Suprapubic skin (tissue), 4 donors: ENCODE measurements around the gene TK2. TPM values are rescaled to one million over a fixed set of nuclear protein-coding genes. Genes with fewer than 3 reads are reported as not detected.

Experiments used
- DNase-seq, 2 donors: peaks; one replicate each; pipeline ENCODE4 v3.0.0-alpha.2; 2019; ENCODE audit warnings: low spot score in 2 of 2
- H3K27ac ChIP-seq: fragments of 200-600 bp; sonication (generic); one replicate; pipeline ENCODE4 v1.5.1; 2019
- H3K27me3 ChIP-seq: fragments of 200-600 bp; sonication (generic); one replicate; pipeline ENCODE4 v1.5.1; 2019
- H3K36me3 ChIP-seq: fragments of 200-600 bp; sonication (generic); one replicate; pipeline ENCODE4 v1.5.1; 2019
- H3K4me1 ChIP-seq: fragments of 200-600 bp; sonication (generic); one replicate; pipeline ENCODE4 v1.5.1; 2019
- H3K4me3 ChIP-seq: fragments of 200-600 bp; sonication (generic); one replicate; pipeline ENCODE4 v1.5.1; 2019; ENCODE audit warnings: mild to moderate bottlenecking
- H3K9me3 ChIP-seq: fragments of 200-600 bp; sonication (generic); one replicate; pipeline ENCODE4 v1.5.1; 2019
- EP300 ChIP-seq: sonication (generic); formaldehyde crosslinking; IDR thresholded peaks from one replicate; pipeline ENCODE4 v1.6.1; 2017; ENCODE audit warnings: antibody characterized with exemption
- POLR2A ChIP-seq, 2 donors: fragments of 450-650 bp; IDR thresholded peaks; one replicate each; pipeline ENCODE4 v1.6.1; 2017; ENCODE audit warnings: antibody characterized with exemption in 2 of 2, mild to moderate bottlenecking in 2 of 2, moderate library complexity in 2 of 2
- POLR2AphosphoS5 ChIP-seq, 3 donors: sonication (generic); formaldehyde crosslinking; IDR thresholded peaks; one replicate each; pipeline ENCODE4 v1.6.1; 2017; ENCODE audit warnings: antibody characterized with exemption in 3 of 3
- WGBS: methylation state at CpG from one replicate; pipeline ENCODE4 v1.1.5; 2018; 5-methylcytosine and 5-hydroxymethylcytosine counted together
- total RNA-seq, 4 donors: library from RNA; depleted of rRNA; stranded (reverse); fragments of >200 nt; gene quantifications; one replicate each; pipeline ENCODE4 v1.1.0, GENCODE V29; 2016
- TF ChIP-seq, protein P1 (sequence below), 2 donors: fragments of 200-600 bp in 1 of 2; fragments of 450-650 bp in 1 of 2; sonication (generic) in 1 of 2; IDR thresholded peaks; one replicate each; pipeline ENCODE4 v1.5.1; 2016 to 2019; ENCODE audit warnings: antibody characterized with exemption in 2 of 2, mild to moderate bottlenecking in 1 of 2, moderate library complexity in 1 of 2

Gene TK2
- total RNA-seq, 4 donors from 2014 or later = 13.6 to 27.0 (median 19.7) TPM

DNA sequence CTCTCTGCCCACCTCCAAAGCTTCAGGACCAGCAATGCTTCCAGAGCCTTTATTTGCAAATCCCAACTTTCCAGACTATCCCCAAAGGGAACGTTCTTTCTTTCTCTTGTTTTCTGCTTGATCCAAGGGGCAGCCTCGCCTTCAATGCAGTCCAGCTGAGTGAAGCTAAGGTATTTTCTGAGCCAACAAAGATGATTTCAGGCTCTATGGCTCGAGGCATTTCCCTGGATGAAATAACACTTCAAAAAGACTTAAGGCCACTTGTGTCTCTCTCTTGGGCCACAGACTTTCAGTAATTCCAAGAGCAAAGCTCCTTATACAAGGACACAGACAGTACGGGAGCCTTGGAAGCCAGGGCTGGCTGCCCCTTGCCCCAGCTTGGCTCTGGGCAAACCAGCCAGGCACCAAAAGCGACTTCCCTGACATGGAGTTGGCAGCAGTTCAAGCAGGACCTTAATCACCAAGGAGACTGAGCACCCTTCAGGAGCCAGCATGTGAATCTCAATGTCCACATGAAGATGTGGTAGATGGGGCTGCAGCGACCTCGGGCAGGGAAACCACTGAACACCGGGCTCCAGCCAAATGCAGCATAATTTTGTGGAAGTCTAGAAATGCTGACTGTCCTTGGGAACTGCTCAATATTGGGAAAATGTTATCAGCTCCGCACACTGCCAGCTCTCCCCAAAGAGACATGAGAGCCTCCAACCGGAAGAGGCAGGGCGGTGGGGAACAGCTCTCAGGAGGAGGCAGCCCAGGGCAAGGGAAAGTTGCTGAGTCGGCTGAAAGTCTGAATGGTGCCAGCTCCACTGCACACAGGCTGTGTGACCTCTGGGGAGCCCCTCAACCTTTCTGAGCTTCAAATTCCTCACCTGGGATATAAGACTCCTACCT is 39.0 kb downstream of the TK2 start:
- H3K36me3 ChIP-seq = peaks cover 7% of the 10 kb centered on the region
- DNase-seq = no peak
- peak overlapping the region; percentile 66 for H3K27ac ChIP-seq
- 45% methylated on average over 12 of the region's 12 CpGs for WGBS
- H3K4me3 ChIP-seq = no peak overlapping the region
- no peaks in the 10 kb centered on the region for H3K9me3 ChIP-seq
- peaks cover 73% of the 10 kb centered on the region for H3K4me1 ChIP-seq
- TF ChIP-seq POLR2A (IDR thresholded peaks at IDR 0.05) = no peak
- no peak for TF ChIP-seq EP300
- TF ChIP-seq POLR2AphosphoS5 (IDR thresholded peaks at IDR 0.05) = no peak
- TF ChIP-seq, protein P1, sequence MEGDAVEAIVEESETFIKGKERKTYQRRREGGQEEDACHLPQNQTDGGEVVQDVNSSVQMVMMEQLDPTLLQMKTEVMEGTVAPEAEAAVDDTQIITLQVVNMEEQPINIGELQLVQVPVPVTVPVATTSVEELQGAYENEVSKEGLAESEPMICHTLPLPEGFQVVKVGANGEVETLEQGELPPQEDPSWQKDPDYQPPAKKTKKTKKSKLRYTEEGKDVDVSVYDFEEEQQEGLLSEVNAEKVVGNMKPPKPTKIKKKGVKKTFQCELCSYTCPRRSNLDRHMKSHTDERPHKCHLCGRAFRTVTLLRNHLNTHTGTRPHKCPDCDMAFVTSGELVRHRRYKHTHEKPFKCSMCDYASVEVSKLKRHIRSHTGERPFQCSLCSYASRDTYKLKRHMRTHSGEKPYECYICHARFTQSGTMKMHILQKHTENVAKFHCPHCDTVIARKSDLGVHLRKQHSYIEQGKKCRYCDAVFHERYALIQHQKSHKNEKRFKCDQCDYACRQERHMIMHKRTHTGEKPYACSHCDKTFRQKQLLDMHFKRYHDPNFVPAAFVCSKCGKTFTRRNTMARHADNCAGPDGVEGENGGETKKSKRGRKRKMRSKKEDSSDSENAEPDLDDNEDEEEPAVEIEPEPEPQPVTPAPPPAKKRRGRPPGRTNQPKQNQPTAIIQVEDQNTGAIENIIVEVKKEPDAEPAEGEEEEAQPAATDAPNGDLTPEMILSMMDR (IDR thresholded peaks at IDR 0.05) = no peak
- no peaks in the 10 kb centered on the region for H3K27me3 ChIP-seq

- DNase-seq = no peak
- Histone ChIP-seq H3K4me3 (no peak overlapping the region), H3K27ac (peak overlapping the region; percentile 66), H3K27me3 (no peaks in the 10 kb centered on the region), H3K4me1 (peaks cover 67% of the 10 kb centered on the region), H3K9me3 (no peaks in the 10 kb centered on the region), H3K36me3 (peaks cover 7% of the 10 kb centered on the region)
- TF ChIP-seq POLR2AphosphoS5 (IDR thresholded peaks at IDR 0.05) (no peak), POLR2A (IDR thresholded peaks at IDR 0.05) (no peak), EP300 (no peak)
- TF ChIP-seq, protein P1 (IDR thresholded peaks at IDR 0.05) = no peak
- WGBS = 70% methylated on average over 5 of the region's 5 CpGs
Observed at GRCh38 chr16:66510298-66510697, 39.6 kb downstream of the TK2 start.

DNA sequence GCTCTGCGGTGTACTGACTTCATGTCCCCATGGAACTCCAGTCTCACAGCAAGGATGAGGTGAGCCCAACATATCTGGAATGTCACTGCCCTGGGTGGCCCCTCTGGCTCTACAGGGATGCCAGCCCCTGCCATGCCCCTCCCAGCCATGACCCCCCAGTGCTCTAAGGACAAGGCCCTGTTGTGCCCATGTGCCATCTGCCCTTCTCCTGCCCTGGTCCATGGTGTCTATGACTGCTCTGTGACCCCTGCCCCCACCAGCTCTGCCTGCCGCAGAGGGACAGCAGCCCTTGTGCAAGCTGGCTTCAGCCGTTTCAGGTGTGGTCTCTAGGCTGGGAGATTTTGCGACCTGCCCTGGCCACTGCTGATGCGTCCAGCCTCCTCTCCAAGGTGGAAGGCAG is 40.3 kb downstream of the TK2 start:
- Histone ChIP-seq H3K9me3 (no peaks in the 10 kb centered on the region), H3K27me3 (no peaks in the 10 kb centered on the region), H3K36me3 (peaks cover 7% of the 10 kb centered on the region), H3K27ac (no peak overlapping the region), H3K4me3 (no peak overlapping the region), H3K4me1 (peaks cover 64% of the 10 kb centered on the region)
- 93% methylated on average over 5 of the region's 5 CpGs for WGBS
- TF ChIP-seq EP300 (no peak), POLR2AphosphoS5 (IDR thresholded peaks at IDR 0.05) (no peak), POLR2A (IDR thresholded peaks at IDR 0.05) (no peak)
- TF ChIP-seq, protein P1 (IDR thresholded peaks at IDR 0.05) = no peak
- peak; percentile 61 to 74 for DNase-seq

DNA sequence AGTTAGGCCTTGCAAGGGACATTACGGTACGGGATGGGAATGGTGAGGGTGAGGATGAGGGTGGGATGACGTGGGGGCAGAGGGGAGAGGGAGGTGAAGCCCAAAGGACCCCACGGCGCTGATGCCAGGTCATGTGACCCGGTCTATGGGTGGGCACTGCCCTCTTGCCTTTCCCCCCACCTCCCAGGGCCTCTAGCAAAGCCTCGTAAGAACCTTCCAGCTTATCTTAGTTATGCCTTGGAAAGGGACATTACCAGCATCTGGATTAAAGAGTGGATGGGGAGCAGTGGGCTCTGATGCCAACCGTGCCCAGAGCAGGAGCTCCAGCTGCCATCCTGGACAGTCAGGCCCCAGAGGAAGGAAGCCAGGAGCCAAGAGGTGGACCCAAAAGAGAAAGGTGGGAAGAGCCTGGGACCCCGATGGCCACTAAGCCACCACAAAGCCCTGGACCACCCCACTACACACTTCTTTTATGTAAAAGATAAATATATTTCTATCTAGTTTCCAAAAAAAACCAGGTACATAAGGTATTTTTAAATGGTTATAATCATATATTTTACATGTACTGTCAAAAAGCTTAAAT is 40.9 kb downstream of the TK2 start:
- WGBS = 71% methylated on average over 9 of the region's 9 CpGs
- Histone ChIP-seq H3K27me3 (no peaks in the 10 kb centered on the region), H3K4me3 (no peak overlapping the region), H3K36me3 (peaks cover 7% of the 10 kb centered on the region), H3K4me1 (peaks cover 64% of the 10 kb centered on the region), H3K27ac (peak overlapping the region; percentile 45), H3K9me3 (no peaks in the 10 kb centered on the region)
- peak; percentile 18 to 61 for DNase-seq
- TF ChIP-seq POLR2A (IDR thresholded peaks at IDR 0.05) (no peak), EP300 (no peak), POLR2AphosphoS5 (IDR thresholded peaks at IDR 0.05) (no peak)
- TF ChIP-seq, protein P1 (IDR thresholded peaks at IDR 0.05) = no peak

GRCh38 chr16:66508248-66508913 is 41.5 kb downstream of the TK2 start:
- 50% methylated on average over 7 of the region's 7 CpGs for WGBS
- Histone ChIP-seq H3K36me3 (peaks cover 3% of the 10 kb centered on the region), H3K9me3 (no peaks in the 10 kb centered on the region), H3K27ac (peak overlapping the region; percentile 45), H3K4me3 (no peak overlapping the region), H3K27me3 (no peaks in the 10 kb centered on the region), H3K4me1 (peaks cover 65% of the 10 kb centered on the region)
- peak in 1 of 2 donors; percentile 57 for DNase-seq
- peak in 1 of 3 donors; percentile 37 for TF ChIP-seq POLR2AphosphoS5 (IDR thresholded peaks at IDR 0.05)
- TF ChIP-seq, protein P1 (IDR thresholded peaks at IDR 0.05) = no peak
